HG02623 (cell line): ENCODE measurements around the gene VAPB.

Source experiments
- ATAC-seq: cut with Tn5 transposase; IDR thresholded peaks from one replicate; pipeline ENCODE4 v1.9.1; 2021; ENCODE audit warnings: moderate library complexity; ENCODE audit not compliant: unreplicated experiment

The VAPB gene

DNA sequence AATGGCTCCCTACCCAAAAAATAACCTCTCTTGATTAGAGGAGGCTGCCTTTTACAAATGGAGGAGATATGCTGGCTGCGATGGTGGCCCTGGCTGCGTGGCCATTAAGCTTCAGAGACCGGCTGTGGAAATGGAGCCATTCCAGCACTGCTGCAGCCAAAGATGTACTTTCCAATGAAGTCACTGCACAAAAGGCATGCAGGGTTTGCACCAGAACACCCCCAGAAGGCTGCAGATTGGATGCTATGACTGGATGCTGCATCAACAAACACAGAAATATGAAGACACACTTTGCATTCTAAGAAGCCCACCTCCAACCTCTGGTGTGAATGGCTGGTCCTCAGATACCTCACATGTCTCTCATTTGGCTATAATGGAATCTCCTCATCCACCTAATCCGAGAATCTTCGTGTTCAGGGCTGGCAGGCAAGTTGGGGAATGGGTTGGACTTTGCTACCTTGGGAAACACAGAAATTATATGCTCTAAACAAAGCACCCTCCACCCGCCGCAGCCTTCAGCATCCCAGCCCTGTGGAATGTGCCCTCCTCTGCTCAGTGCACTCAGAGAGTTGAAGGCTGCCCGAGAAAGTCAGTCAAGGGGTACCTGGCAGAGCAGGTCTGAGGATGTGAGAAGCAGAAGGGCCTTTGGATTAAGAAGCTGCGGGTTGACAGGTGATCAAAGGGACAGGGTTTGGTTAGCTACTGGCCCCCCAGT lies 90.9 kb downstream of the VAPB start:
- no peak for ATAC-seq

GRCh38 chr20:58480551-58481336 lies 91.7 kb downstream of the VAPB start:
- no peak for ATAC-seq

DNA sequence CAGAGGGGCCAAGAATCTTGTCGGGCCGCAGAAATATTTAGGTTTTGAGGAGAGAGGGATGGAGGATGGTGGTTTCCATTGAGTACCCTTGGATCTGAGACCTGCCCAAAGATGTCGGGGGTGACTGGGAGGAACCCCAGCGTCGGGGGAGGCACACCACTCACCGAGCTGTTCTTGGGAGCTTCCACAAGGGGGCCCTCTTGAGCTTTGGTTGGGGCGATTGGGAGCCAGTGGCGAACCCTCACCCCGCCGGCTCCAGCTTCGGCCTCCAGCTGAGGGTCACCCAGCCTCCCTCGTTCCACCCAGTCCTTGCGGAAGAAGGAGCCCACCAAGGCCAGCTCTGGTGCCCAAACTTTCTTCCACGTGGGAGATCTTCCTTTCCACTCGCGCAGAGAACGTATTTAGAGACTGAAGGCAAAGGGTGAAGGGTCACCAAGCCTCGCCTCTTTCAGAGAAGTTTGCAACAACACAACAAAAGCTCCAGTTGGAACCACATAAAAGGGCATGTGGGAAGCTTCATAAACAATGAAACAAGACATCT lies 92.5 kb downstream of the VAPB start:
- ATAC-seq = no peak

GRCh38 chr20:58482416-58482815 lies 93.4 kb downstream of the VAPB start:
- ATAC-seq = no peak

- no peak for ATAC-seq
Measured at GRCh38 chr20:58483051-58483450, 94.0 kb downstream of the VAPB start.

GRCh38 chr20:58483470-58483869 lies 94.4 kb downstream of the VAPB start:
- no peak for ATAC-seq

DNA sequence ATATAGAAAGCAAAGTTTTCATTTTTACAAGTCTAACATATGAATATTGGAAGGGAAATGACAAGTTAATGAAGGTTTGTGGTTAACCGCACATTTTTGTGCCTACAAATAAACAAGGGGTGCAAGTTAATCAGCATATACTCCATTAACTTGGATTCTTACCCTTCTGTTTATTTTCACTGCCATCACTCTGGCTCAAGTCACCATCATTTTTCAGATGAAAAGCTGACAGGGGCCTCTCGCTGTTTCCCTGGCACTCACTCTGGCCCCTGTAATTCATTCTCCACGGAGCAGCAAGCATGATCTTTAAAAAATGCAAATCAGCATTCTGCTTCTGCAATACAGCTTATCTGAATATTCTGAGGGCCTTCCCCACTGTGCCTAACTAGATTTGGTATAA lies 96.4 kb downstream of the VAPB start:
- no peak for ATAC-seq

DNA sequence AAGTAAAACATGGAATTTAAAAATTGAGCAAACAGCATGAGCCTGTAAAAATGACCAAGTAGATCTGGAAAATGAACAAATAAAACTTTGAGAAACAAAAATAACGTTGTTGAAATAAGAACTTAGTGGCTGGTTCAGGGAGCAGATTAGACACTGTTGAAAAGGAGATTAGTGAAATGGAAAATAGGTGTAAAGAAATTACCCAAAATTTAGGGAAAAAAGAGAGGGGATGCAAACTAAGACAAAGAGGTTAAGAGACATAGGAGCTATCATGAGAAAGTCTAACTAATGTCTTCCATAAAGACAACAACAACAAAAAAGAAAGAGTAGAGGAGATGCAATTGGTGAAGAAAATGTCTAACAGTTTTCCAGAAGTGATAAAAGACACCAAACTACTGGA lies 97.2 kb downstream of the VAPB start:
- no peak for ATAC-seq

GRCh38 chr20:58492074-58492718 lies 103.2 kb downstream of the VAPB start:
- no peak for ATAC-seq

- no peak for ATAC-seq
Measured at GRCh38 chr20:58492795-58493524, 103.9 kb downstream of the VAPB start.

DNA sequence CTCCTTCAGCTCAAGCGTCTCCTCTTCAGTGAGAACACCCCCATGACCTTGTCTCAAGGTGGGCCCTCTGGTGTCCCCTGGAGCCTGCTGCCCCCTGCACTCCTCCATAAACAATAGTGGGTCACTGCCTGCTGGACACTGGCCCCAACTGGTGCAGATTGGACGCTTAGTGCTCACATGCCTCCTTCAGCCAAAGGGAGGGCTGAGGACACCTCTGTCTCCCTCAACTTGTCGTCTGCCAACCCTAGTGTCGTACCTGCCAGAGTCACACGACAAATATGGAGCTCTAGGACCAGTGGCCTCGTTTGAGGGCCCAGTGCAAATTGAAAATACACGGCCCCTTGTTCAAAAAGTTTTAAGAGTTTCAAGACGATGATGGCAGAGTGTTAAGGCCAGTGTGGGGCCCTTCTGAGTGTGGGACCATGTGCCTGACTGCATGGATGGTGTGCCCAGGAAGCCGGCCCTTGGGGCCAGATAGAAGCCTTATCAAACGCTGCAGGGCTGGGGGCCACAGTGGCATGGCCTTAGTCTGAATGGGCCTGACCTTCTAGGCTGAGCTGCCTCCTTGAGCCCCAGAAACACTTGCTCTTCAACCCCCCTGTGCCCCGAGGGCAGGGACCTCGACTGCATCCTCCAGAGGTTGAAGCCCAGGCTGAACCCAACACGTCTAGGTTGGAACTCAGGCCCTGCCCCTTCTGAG lies 106.0 kb downstream of the VAPB start:
- ATAC-seq = no peak

GRCh38 chr20:58495623-58496428 lies 106.8 kb downstream of the VAPB start:
- ATAC-seq = no peak

DNA sequence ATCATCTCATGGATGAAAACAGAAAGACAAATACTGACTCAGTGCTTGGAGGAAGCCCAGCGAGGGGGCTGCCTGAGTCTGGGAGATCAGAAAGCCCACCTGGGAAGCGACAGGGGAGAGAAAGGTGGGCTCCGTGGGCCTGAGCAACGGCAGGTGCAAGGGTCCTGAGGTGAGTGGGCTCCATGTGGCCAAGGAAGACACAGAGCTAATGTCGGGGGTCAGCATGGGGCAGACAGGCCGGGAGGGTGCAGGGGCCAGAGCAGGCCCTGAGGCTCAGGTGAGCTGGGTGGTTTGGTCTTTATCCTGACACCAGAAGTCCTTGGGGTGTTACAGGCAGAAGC lies 107.4 kb downstream of the VAPB start:
- ATAC-seq = no peak

- no peak for ATAC-seq
Measured at GRCh38 chr20:58497076-58497641, 108.1 kb downstream of the VAPB start.

GRCh38 chr20:58497724-58498469 lies 108.9 kb downstream of the VAPB start:
- no peak for ATAC-seq

GRCh38 chr20:58498470-58499068 lies 109.5 kb downstream of the VAPB start:
- ATAC-seq = no peak

GRCh38 chr20:58500256-58500655 lies 111.2 kb downstream of the VAPB start:
- ATAC-seq = no peak
